Adipocyte (in vitro differentiated cells): ENCODE data around the gene EARS2.
"Not testable (repeated sequence)": the region's sequence is repeated elsewhere in the genome, so short reads cannot be mapped to it uniquely, and the experiment has no call there.

Experiments used
- DNase-seq: peaks from one replicate; pipeline ENCODE4 v3.0.0-alpha.2; 2015; ENCODE audit warnings: low read depth
- H3K27me3 ChIP-seq: replicated peaks from 2 replicates; pipeline ENCODE4 v1.7.0; 2013; ENCODE audit warnings: mild to moderate bottlenecking, low read length, moderate library complexity; ENCODE audit not compliant: control insufficient read depth, insufficient read depth
- H3K36me3 ChIP-seq: 2 replicates; pipeline ENCODE4 v1.7.0; 2013; ENCODE audit warnings: low read length, mild to moderate bottlenecking, moderate library complexity; ENCODE audit not compliant: control insufficient read depth, insufficient read depth, severe bottlenecking
- H3K4me1 ChIP-seq: 2 replicates; pipeline ENCODE4 v1.7.0; 2013; ENCODE audit warnings: mild to moderate bottlenecking, low read length, moderate library complexity; ENCODE audit not compliant: control insufficient read depth, insufficient read depth
- H3K4me3 ChIP-seq: 2 replicates; pipeline ENCODE4 v1.7.0; 2013; ENCODE audit warnings: mild to moderate bottlenecking, low read length, moderate library complexity
- H3K9ac ChIP-seq: 2 replicates; pipeline ENCODE4 v1.7.0; 2013; ENCODE audit warnings: mild to moderate bottlenecking, low read length, moderate library complexity
- H3K9me3 ChIP-seq: 2 replicates; pipeline ENCODE4 v1.7.0; 2013; ENCODE audit warnings: mild to moderate bottlenecking, low read length, moderate library complexity; ENCODE audit not compliant: control insufficient read depth

EARS2 gene

DNA sequence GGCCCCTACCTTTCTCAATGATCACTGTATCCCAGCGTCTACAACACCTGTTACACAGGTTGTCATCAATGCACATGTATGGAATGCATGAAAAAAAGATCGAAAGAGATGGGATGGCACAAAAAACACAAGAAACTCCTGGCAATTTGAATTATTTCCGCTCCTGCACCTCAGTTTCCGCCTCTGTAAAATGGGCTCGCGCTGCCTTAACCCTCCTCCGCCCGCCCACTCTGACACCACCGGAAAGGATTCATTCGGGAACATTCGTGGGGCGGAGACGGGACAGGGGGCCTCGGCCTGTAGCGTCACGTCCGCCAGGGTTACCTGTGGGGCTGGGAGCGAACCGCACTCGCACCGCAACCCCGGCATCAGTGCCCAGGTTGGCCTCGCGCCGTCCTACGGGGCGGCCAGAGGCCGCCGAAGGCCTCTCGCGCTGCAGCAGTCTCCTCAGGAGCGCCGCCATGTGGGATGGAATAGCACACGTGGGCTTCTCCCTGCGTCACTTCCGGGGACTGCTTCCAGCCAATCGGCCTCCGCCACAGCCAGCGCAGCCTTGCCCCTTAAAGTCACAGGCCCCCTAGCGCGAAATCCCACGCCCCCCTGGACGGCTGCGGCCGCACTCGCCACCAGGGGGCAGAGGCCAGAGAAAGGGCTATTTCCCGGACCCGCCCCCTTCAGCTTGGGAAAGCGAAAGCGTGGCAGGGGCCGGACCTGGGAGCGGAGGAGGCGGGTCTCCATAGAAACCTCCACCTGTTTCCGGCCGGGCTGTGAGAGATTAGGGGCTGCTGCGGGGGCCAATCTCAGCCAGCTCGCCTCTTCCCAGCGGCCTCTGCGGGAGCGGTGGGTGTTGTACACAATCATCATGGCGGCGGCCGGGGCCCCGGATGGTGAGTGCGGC lies at the start of gene EARS2, which contains the start of gene UBFD1:
EARS2 (minus strand) TSS at position 470 of the 898 bp plus-strand sequence; CDS start at position 463, 7 bp downstream.
UBFD1 (plus strand) TSS at position 847 of the 898 bp plus-strand sequence; CDS start at position 863, 16 bp downstream.
- Histone ChIP-seq H3K9ac (peak within 1 kb of the TSS; percentile 89), H3K9me3 (no peaks in the 10 kb centered on the region), H3K36me3 (peaks cover 40% of the 10 kb centered on the region), H3K4me3 (peak within 1 kb of the TSS; percentile 89), H3K4me1 (peaks cover 21% of the 10 kb centered on the region), H3K27me3 (no peaks in the 10 kb centered on the region)
- peak; percentile 99 for DNase-seq

DNA sequence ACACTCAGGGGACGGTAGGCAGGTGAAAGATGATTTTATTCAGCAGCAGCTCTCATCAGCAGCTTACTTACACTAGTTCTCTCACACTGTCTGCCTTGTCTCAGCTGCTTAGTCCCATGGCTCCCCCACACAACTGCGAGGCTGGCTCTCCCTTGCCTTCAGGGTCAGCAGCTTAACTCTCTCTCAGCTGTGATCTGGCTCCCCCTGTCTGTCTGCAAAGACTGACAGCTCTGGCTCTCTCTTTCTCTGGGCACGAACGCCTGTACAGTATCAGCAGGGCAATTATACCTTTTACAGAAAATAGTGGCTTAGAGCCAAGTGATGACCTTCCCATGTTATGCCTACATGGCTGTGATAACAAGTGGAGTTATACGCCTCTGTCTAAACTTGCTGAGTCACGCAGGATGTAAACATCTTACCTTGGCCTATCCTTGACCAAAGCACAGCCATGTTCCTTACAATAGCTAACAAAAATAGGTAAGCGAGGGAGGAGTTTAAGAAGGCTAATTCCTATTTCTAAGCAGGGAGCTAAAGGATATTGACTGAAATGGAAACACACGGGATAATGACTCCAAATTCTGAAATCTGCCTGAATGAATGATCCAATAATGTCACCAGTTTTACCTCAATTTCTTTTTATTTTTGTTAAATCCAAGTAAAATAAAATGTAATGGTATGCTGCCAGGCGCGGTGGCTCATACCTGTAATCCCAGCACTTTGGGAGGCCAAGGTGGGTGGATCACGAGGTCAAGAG lies 40.0 kb upstream of the EARS2 start:
- no peak for DNase-seq
- H3K4me3 ChIP-seq: no peak overlapping the region
- H3K36me3 ChIP-seq: peaks cover 24% of the 10 kb centered on the region
- H3K4me1 ChIP-seq: peaks cover 12% of the 10 kb centered on the region
- H3K9me3 ChIP-seq: no peaks in the 10 kb centered on the region
- no peaks in the 10 kb centered on the region for H3K27me3 ChIP-seq
- no peak overlapping the region for H3K9ac ChIP-seq

DNA sequence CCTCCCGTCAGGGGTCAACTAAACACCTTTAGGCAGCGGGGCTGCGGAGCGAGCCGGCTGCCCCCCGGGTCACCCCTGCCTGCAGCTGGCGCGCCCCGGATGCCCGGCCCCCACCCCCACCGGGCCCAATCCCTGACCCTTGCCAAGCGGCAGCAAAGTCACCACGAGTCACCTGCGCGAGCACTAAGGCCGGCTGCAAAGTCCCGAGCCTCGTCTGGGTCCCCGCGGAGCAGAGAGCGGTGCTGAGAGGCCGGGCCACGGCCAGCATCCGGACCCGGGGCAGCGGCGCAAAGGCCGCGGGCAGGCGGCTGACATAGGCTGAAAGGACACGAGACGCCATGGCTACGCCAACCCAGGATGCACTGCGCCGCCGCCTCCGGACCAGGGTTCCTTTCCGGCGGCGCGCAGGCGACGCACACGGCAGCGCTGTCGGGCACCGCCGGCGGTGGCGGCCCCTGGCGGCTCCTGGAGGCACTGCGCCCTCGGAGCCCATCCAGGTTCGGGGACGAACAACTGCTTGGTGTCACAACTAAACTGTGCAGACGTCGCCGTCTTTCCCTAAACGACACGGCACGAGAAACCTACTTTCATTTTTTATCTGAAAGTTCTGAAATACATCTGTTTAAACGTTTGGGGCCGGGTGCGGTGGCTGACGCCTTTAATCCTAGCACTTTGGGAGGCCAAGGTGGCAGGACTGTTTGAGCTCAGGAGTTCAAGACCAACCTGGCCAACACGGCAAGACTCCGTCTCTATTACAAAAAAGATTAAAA lies 39.0 kb upstream of the EARS2 start, which contains the start of gene NDUFAB1:
NDUFAB1 (minus strand) TSS at position 366 of the 770 bp plus-strand sequence; CDS start at position 340, 26 bp downstream.
- H3K4me3 ChIP-seq: peak within 1 kb of the TSS; percentile 100
- H3K4me1 ChIP-seq: peaks cover 12% of the 10 kb centered on the region
- peaks cover 28% of the 10 kb centered on the region for H3K36me3 ChIP-seq
- no peaks in the 10 kb centered on the region for H3K27me3 ChIP-seq
- peak within 1 kb of the TSS; percentile 99 for H3K9ac ChIP-seq
- H3K9me3 ChIP-seq: no peaks in the 10 kb centered on the region
- DNase-seq: peak; percentile 97

DNA sequence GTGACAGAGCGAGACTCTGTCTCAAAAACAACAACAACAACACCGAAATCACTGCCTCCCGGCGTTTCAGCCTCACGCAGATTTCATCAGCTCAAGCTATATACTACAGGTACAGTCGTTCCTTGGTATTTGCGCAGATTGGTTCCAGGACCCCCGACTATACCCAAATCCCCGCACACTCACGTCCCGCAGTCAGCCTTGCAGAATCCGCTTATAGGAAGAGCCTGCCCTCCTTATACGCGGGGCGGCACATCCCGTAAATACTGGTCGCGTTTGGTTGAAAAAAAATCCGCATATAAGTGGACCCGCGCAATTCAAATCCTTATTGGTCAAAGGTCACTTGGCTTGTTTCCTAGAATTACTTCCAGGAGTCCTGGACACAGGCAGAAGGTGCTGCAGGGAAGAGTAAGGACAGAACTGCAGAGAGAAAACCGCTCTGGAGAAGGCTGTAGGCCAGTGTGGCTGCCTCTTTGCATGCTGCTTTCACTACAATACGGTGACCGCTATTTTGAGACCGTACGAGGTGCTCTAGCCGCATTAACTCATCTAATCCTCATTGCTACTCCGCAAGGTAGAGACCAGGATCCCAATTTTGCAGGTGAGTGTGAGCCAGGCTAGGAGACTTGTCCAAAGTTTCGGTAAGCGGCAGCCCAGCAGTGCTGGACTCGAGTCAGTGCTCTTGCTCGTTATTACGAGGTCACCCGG lies 38.2 kb upstream of the EARS2 start:
- DNase-seq: peak; percentile 15

DNA sequence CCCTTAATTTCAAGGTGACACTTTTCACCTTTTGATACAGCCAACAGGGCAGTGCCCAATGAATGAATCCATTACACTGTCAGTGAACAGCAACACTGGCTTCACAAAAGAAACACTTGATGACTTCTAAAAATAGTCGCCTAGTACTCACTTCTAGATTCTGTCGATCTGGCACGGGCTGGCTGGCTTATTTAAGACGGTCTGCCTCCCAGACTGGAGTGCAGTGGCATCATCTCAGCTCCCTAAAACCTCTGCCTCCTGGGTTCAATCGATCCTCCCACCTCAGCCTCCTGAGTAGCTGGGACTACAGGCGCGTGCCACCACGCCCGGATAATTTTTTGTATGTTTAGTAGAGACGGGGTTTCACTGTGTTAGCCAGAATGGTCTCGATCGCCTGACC lies 37.0 kb upstream of the EARS2 start:
- H3K9me3 ChIP-seq: no peaks in the 10 kb centered on the region
- peak overlapping the region; percentile 100 for H3K4me3 ChIP-seq
- peaks cover 12% of the 10 kb centered on the region for H3K4me1 ChIP-seq
- H3K27me3 ChIP-seq: no peaks in the 10 kb centered on the region
- no peak overlapping the region for H3K9ac ChIP-seq
- DNase-seq: no peak
- peaks cover 42% of the 10 kb centered on the region for H3K36me3 ChIP-seq

More for the DNA sequence above, 38.2 kb upstream of the EARS2 start:
- no peaks in the 10 kb centered on the region for H3K9me3 ChIP-seq
- H3K4me1 ChIP-seq: peaks cover 12% of the 10 kb centered on the region
- H3K4me3 ChIP-seq: peak overlapping the region; percentile 100
- H3K27me3 ChIP-seq: no peaks in the 10 kb centered on the region
- H3K36me3 ChIP-seq: peaks cover 31% of the 10 kb centered on the region
- peak overlapping the region; percentile 99 for H3K9ac ChIP-seq

DNA sequence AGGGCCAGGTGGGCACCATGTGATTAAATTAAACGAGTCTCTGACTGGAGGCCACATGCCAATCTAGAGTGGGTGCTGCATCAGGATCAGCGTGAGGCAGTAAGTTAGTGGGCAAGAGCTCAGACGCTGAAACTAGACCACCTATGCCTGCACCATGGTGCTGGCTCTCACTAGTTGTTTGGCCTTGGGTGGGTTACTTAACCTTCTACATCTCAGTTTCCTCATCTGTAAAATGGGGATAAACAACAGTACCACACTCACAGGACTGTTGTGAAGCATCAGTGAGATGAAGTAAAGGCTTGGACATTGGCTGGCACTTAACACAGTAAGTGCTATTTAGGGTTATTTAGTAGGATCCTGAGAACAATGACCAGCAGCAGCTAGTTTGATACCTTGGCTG lies 33.0 kb upstream of the EARS2 start:
- Histone ChIP-seq H3K4me1 (peaks cover 18% of the 10 kb centered on the region), H3K4me3 (no peak overlapping the region), H3K9ac (no peak overlapping the region), H3K36me3 (peaks cover 79% of the 10 kb centered on the region), H3K9me3 (no peaks in the 10 kb centered on the region), H3K27me3 (no peaks in the 10 kb centered on the region)
- no peak for DNase-seq

DNA sequence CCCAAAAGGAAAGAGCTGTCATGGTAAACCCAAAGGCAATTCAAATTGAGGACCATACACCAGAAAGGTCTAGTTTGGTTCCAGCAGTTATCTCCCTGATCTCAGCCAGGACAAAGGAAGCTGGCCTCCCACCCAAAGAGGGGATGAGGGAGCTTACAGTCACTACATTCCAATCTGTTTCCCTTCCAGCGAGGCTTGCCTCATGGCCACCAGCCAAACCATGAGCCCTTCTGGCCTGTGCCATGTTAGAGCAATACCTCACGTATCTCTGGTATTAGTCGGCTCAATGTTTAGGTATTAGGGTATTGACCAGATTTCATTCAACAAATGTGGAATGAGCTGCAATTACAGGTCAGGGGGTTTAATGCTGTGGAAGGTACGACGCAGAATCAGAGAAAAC lies 30.6 kb upstream of the EARS2 start:
- DNase-seq: peak; percentile 51
- Histone ChIP-seq H3K9me3 (no peaks in the 10 kb centered on the region), H3K4me3 (no peak overlapping the region), H3K36me3 (peaks cover 82% of the 10 kb centered on the region), H3K9ac (no peak overlapping the region), H3K4me1 (peaks cover 7% of the 10 kb centered on the region), H3K27me3 (no peaks in the 10 kb centered on the region)

DNA sequence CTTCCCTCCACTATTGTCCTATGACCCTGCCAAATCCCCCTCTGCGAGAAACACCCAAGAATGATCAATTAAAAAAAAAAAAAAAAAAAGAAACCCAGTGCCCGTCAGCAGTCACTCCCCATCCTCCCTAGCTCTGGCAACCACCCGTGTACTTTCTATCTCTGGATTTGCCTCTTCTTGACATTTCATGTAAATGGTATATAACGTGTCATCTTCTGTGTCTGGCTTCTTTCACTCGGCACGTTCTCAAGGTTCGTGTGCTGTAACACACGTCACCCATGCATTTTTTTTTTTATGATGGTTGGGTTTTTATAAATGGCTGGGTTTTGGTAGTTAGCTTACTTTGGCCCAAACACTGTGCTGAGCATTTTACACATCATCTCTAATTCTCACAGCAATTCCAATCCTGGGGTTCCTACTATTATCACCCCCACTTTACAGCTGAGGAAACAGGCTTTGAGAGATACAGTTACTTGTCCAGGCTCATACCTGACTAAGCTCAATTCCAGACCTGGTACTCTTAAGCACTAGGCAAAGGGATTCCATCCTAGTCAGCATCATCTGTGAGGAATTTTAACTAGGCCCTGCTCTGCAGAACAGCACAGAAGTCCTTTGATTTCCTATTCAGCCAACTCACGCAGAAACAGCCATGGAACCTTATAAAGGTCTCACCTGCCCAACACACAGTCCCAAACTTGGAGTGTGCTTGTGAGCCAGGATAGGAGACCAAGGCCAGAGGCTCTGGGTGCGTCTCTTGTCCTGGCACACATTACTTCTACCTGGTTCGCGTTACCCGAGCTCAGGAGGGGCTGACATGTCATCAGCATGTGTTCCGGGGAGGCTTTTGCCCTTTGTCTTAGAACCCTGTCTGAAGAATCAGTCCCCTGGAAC lies 27.3 kb upstream of the EARS2 start:
- Histone ChIP-seq H3K9me3 (no peaks in the 10 kb centered on the region), H3K4me1 (peaks cover 7% of the 10 kb centered on the region), H3K9ac (no peak overlapping the region), H3K36me3 (peaks cover 79% of the 10 kb centered on the region), H3K27me3 (no peaks in the 10 kb centered on the region), H3K4me3 (no peak overlapping the region)
- no peak for DNase-seq

DNA sequence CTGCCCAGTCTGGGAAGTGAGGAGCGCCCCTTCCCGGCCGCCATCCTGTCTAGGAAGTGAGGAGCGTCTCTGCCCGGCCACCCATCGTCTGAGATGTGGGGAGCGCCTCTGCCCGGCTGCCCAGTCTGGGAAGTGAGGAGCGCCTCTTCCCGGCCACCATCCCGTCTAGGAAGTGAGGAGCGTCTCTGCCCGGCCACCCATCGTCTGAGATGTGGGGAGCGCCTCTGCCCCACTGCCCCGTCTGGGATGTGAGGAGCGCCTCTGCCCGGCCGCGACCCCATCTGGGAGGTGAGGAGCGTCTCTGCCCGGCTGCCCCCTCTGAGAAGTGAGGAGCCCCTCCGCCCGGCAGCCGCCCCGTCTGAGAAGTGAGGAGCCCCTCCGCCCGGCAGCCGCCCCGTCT lies 26.1 kb upstream of the EARS2 start:
- H3K27me3 ChIP-seq, H3K9me3 ChIP-seq, H3K9ac ChIP-seq, DNase-seq, H3K4me3 ChIP-seq: not testable (repeated sequence)
- peaks cover 11% of the 10 kb centered on the region for H3K4me1 ChIP-seq
- H3K36me3 ChIP-seq: peaks cover 76% of the 10 kb centered on the region

DNA sequence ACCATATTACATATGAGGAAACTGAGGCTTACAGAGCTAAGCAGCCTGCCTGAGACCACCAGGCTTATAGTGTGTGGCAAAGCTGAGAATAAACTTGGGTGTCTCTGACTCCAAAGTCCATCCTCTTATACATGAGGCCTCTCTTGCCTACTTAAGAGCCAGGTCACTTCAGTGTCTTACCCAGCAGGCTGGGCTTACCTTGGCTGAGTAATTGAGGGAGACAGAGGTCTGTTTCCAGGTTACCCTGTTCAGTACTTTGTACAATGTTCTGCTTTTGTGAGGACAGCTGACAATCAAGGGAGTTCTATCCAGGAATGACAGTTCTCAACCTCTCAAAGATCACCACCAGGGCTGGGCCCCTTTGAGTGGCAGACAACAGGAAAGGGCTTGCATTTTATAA lies 24.6 kb upstream of the EARS2 start:
- Histone ChIP-seq H3K36me3 (peaks cover 70% of the 10 kb centered on the region), H3K4me3 (no peak overlapping the region), H3K9me3 (no peaks in the 10 kb centered on the region), H3K4me1 (peaks cover 8% of the 10 kb centered on the region), H3K9ac (no peak overlapping the region), H3K27me3 (no peaks in the 10 kb centered on the region)
- DNase-seq: no peak
